ENCODE data around the gene FAM162B.

DNA sequence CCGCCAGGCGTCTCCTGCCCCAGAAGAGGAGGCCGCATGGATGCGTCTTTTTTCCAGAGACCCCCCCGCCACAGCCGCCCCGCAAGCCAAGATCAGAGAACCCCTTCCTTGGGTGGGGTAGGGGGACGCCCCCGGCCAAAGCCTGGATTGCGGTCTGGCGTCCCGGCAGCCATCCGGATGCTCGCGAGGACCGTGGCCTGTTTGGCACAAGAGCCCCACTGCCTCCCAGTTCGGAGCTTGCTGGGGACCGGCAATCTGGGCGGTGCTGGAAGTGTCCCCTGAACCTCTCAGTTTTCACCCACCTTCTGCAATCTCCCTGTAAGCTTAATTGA, 924 bp downstream of the FAM162B start:
- TF ChIP-seq CTCF (IDR thresholded peaks at IDR 0.05) = no peak
- TF ChIP-seq POLR2A (IDR thresholded peaks at IDR 0.05; ENCODE audit: low read length) = no peak
- TF ChIP-seq NR3C1 (IDR thresholded peaks at IDR 0.05) = no peak
- TF ChIP-seq KDM5A (IDR thresholded peaks at IDR 0.05) = no peak
- TF ChIP-seq TP53 (CRISPR knock-in tag; IDR thresholded peaks at IDR 0.05) = no peak
- no peak for TF ChIP-seq EP300 (IDR thresholded peaks at IDR 0.05)
- TF ChIP-seq HMGXB4 (CRISPR knock-in tag; IDR thresholded peaks at IDR 0.05; ENCODE audit: borderline replicate concordance) = no peak
- TF ChIP-seq, protein P1, sequence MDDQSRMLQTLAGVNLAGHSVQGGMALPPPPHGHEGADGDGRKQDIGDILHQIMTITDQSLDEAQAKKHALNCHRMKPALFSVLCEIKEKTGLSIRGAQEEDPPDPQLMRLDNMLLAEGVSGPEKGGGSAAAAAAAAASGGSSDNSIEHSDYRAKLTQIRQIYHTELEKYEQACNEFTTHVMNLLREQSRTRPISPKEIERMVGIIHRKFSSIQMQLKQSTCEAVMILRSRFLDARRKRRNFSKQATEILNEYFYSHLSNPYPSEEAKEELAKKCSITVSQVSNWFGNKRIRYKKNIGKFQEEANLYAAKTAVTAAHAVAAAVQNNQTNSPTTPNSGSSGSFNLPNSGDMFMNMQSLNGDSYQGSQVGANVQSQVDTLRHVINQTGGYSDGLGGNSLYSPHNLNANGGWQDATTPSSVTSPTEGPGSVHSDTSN (IDR thresholded peaks at IDR 0.05) = no peak
- TF ChIP-seq SMC3 (IDR thresholded peaks at IDR 0.05) = no peak
- no peak for TF ChIP-seq CBX8 (IDR thresholded peaks at IDR 0.05)
- no peak for TF ChIP-seq RNF2 (IDR thresholded peaks at IDR 0.05; ENCODE audit: borderline replicate concordance, low read depth)
- no peak for TF ChIP-seq RFX5 (IDR thresholded peaks at IDR 0.05)
- TF ChIP-seq MAX (IDR thresholded peaks at IDR 0.05) = no peak
- TF ChIP-seq BHLHE40 (IDR thresholded peaks at IDR 0.05; ENCODE audit: low read depth, low read length) = no peak

Measured in A549 (cell line).